Endodermal cell (in vitro differentiated cells): ENCODE data around the gene DEDD. TPM values are rescaled to one million over a fixed set of nuclear protein-coding genes. Genes with fewer than 3 reads are reported as not detected.

Experiments used
- DNase-seq: peaks from one replicate; pipeline ENCODE4 v3.0.0-alpha.2; 2017
- H3K27ac ChIP-seq: 2 replicates; pipeline ENCODE4 v1.5.1; 2013; ENCODE audit warnings: mild to moderate bottlenecking, low read depth, low read length, moderate library complexity
- H3K27me3 ChIP-seq: 2 replicates; pipeline ENCODE4 v1.6.1; 2013; ENCODE audit warnings: mild to moderate bottlenecking, low read length, moderate library complexity; ENCODE audit not compliant: insufficient read depth, control insufficient read depth, poor library complexity, severe bottlenecking
- H3K36me3 ChIP-seq: 2 replicates; pipeline ENCODE4 v1.7.0; 2013; ENCODE audit warnings: mild to moderate bottlenecking, low read length, moderate library complexity; ENCODE audit not compliant: control insufficient read depth, insufficient read depth
- H3K4me1 ChIP-seq: one replicate; pipeline ENCODE4 v1.7.0; 2013; ENCODE audit warnings: low read length; ENCODE audit not compliant: control insufficient read depth, insufficient read depth
- H3K4me3 ChIP-seq: 2 replicates; pipeline ENCODE4 v1.5.1; 2013; ENCODE audit warnings: mild to moderate bottlenecking, low read length, moderate library complexity
- H3K9ac ChIP-seq: 2 replicates; pipeline ENCODE4 v1.6.1; 2013; ENCODE audit warnings: mild to moderate bottlenecking, low read length, moderate library complexity; ENCODE audit not compliant: poor library complexity, severe bottlenecking; ENCODE audit errors: extremely low read depth
- H3K9me3 ChIP-seq: 2 replicates; pipeline ENCODE4 v1.6.1; 2013; ENCODE audit warnings: mild to moderate bottlenecking, low read length, moderate library complexity; ENCODE audit not compliant: control insufficient read depth
- H3K27ac Mint-ChIP-seq: 2 replicates; pipeline ENCODE4 v1.8.0; 2020; ENCODE audit warnings: mixed read lengths
- H3K27me3 Mint-ChIP-seq: 2 replicates; pipeline ENCODE4 v1.8.0; 2021; ENCODE audit warnings: mild to moderate bottlenecking, mixed read lengths; ENCODE audit not compliant: insufficient read depth
- H3K36me3 Mint-ChIP-seq: 2 replicates; pipeline ENCODE4 v1.8.0; 2020; ENCODE audit warnings: low read depth, mixed read lengths
- H3K4me1 Mint-ChIP-seq: 2 replicates; pipeline ENCODE4 v1.8.0; 2020; ENCODE audit warnings: mixed read lengths
- H3K4me3 Mint-ChIP-seq: 2 replicates; pipeline ENCODE4 v1.8.0; 2020; ENCODE audit warnings: mild to moderate bottlenecking, moderate library complexity, mixed read lengths
- H3K9me3 Mint-ChIP-seq: 2 replicates; pipeline ENCODE4 v1.8.0; 2020; ENCODE audit warnings: mild to moderate bottlenecking, mixed read lengths
- WGBS, 2 experiments: methylation state at CpG; one replicate each; pipeline versions ENCODE4 v1.1.5 to v1.1.7; 2013; ENCODE audit warnings: missing lambda C conversion rate in 2 of 2, mixed read lengths in 1 of 2; ENCODE audit not compliant: insufficient coverage in 1 of 2, insufficient read length in 1 of 2; 5-methylcytosine and 5-hydroxymethylcytosine counted together
- total RNA-seq, 2 donors: library from RNA; stranded (reverse); fragmentation: NEBNext Ultra II Directional in 1 of 2; extraction: Animal tissue kit (Norgen Biotek cat#: 25700) in 1 of 2; gene quantifications; 2 replicates in 1 of 2; 3 replicates in 1 of 2; pipeline ENCODE4 v1.2.1, GENCODE V29; 2021
- TF ChIP-seq, protein P1 (sequence below): fragments of 200-600 bp; sonication (generic); conservative IDR thresholded peaks from 2 replicates; pipeline ENCODE4 v1.5.0; 2021; ENCODE audit warnings: antibody characterized with exemption, mild to moderate bottlenecking

Gene DEDD
- total RNA-seq, 2 donors from 2014 or later: 34.2 to 39.8 TPM

GRCh38 chr1:161163793-161164192 lies 31.3 kb upstream of the DEDD start:
- 89 to 92% methylated on average over 2 to 5 of the region's 5 CpGs for WGBS, 2 experiments
- Mint-ChIP-seq H3K27ac (no peak overlapping the region), H3K4me1 (peaks cover 24% of the 10 kb centered on the region), H3K27me3 (no peaks in the 10 kb centered on the region), H3K9me3 (no peaks in the 10 kb centered on the region), H3K36me3 (peaks cover 20% of the 10 kb centered on the region), H3K4me3 (no peak overlapping the region)
- no peaks in the 10 kb centered on the region for H3K27me3 ChIP-seq
- peaks cover 36% of the 10 kb centered on the region for H3K36me3 ChIP-seq
- no peak overlapping the region for H3K9ac ChIP-seq
- H3K4me1 ChIP-seq: peaks cover 5% of the 10 kb centered on the region
- TF ChIP-seq, protein P1, sequence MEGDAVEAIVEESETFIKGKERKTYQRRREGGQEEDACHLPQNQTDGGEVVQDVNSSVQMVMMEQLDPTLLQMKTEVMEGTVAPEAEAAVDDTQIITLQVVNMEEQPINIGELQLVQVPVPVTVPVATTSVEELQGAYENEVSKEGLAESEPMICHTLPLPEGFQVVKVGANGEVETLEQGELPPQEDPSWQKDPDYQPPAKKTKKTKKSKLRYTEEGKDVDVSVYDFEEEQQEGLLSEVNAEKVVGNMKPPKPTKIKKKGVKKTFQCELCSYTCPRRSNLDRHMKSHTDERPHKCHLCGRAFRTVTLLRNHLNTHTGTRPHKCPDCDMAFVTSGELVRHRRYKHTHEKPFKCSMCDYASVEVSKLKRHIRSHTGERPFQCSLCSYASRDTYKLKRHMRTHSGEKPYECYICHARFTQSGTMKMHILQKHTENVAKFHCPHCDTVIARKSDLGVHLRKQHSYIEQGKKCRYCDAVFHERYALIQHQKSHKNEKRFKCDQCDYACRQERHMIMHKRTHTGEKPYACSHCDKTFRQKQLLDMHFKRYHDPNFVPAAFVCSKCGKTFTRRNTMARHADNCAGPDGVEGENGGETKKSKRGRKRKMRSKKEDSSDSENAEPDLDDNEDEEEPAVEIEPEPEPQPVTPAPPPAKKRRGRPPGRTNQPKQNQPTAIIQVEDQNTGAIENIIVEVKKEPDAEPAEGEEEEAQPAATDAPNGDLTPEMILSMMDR: no peak
- no peak overlapping the region for H3K27ac ChIP-seq
- H3K4me3 ChIP-seq: no peak overlapping the region
- no peak for DNase-seq
- no peaks in the 10 kb centered on the region for H3K9me3 ChIP-seq

- H3K4me3 ChIP-seq: no peak overlapping the region
- H3K9me3 ChIP-seq: no peaks in the 10 kb centered on the region
- DNase-seq: no peak
- peaks cover 5% of the 10 kb centered on the region for H3K4me1 ChIP-seq
- Mint-ChIP-seq H3K9me3 (no peaks in the 10 kb centered on the region), H3K27ac (no peak overlapping the region), H3K36me3 (peaks cover 26% of the 10 kb centered on the region), H3K4me1 (peaks cover 28% of the 10 kb centered on the region), H3K4me3 (no peak overlapping the region), H3K27me3 (no peaks in the 10 kb centered on the region)
- TF ChIP-seq, protein P1: no peak
- no peak overlapping the region for H3K9ac ChIP-seq
- H3K27ac ChIP-seq: no peak overlapping the region
- H3K27me3 ChIP-seq: no peaks in the 10 kb centered on the region
- peaks cover 44% of the 10 kb centered on the region for H3K36me3 ChIP-seq
- 87 to 97% methylated on average over 3 to 9 of the region's 10 CpGs for WGBS, 2 experiments
Observed at GRCh38 chr1:161162806-161163205, 30.3 kb upstream of the DEDD start.

- peaks cover 32% of the 10 kb centered on the region for H3K36me3 Mint-ChIP-seq
- H3K27ac Mint-ChIP-seq: peak overlapping the region; percentile 57
- H3K9me3 Mint-ChIP-seq: no peaks in the 10 kb centered on the region
- Histone ChIP-seq H3K9ac (no peak overlapping the region), H3K36me3 (peaks cover 52% of the 10 kb centered on the region), H3K4me1 (peaks cover 5% of the 10 kb centered on the region), H3K4me3 (no peak overlapping the region), H3K27me3 (no peaks in the 10 kb centered on the region), H3K9me3 (no peaks in the 10 kb centered on the region), H3K27ac (no peak overlapping the region)
- H3K4me1 Mint-ChIP-seq: peaks cover 26% of the 10 kb centered on the region
- WGBS, 2 experiments: 86 to 94% methylated on average over 3 to 7 of the region's 7 CpGs
- H3K27me3 Mint-ChIP-seq: no peaks in the 10 kb centered on the region
- TF ChIP-seq, protein P1: no peak
- DNase-seq: no peak
- no peak overlapping the region for H3K4me3 Mint-ChIP-seq
Observed at GRCh38 chr1:161162052-161162451, 29.6 kb upstream of the DEDD start.
